Activated T-cell treated with anti-CD3 and anti-CD28 coated beads, Interleukin-2, amount 50 U/mL, for 24 hours (primary cell): ENCODE data around the gene GLDN.

Source experiments
- DNase-seq: peaks from one replicate; pipeline ENCODE4 v3.0.0-alpha.2; 2020
- H3K27ac Mint-ChIP-seq: 2 replicates; pipeline ENCODE4 v1.8.0; 2020; ENCODE audit warnings: mild to moderate bottlenecking, mixed read lengths
- H3K27me3 Mint-ChIP-seq: 2 replicates; pipeline ENCODE4 v1.8.0; 2020; ENCODE audit warnings: mixed read lengths
- H3K36me3 Mint-ChIP-seq: 2 replicates; pipeline ENCODE4 v1.8.0; 2020; ENCODE audit warnings: low read depth, mixed read lengths
- H3K4me1 Mint-ChIP-seq: 2 replicates; pipeline ENCODE4 v1.8.0; 2020; ENCODE audit warnings: low read depth, mixed read lengths
- H3K4me3 Mint-ChIP-seq: 2 replicates; pipeline ENCODE4 v1.8.0; 2020; ENCODE audit warnings: mild to moderate bottlenecking, moderate library complexity, mixed read lengths
- H3K9me3 Mint-ChIP-seq: 2 replicates; pipeline ENCODE4 v1.8.0; 2020; ENCODE audit warnings: mixed read lengths

Gene GLDN

GRCh38 chr15:51380999-51381806, 39.7 kb downstream of the GLDN start:
- H3K27ac Mint-ChIP-seq: no peak overlapping the region
- DNase-seq: no peak
- no peaks in the 10 kb centered on the region for H3K9me3 Mint-ChIP-seq
- H3K4me1 Mint-ChIP-seq: no peaks in the 10 kb centered on the region
- no peak overlapping the region for H3K4me3 Mint-ChIP-seq
- H3K36me3 Mint-ChIP-seq: no peaks in the 10 kb centered on the region
- peaks cover 28% of the 10 kb centered on the region for H3K27me3 Mint-ChIP-seq

GRCh38 chr15:51382787-51383186, 41.3 kb downstream of the GLDN start:
- no peak for DNase-seq
- Mint-ChIP-seq H3K4me1 (no peaks in the 10 kb centered on the region), H3K9me3 (no peaks in the 10 kb centered on the region), H3K27me3 (peaks cover 31% of the 10 kb centered on the region), H3K4me3 (no peak overlapping the region), H3K36me3 (no peaks in the 10 kb centered on the region), H3K27ac (no peak overlapping the region)

- DNase-seq: no peak
- H3K36me3 Mint-ChIP-seq: no peaks in the 10 kb centered on the region
- peaks cover 3% of the 10 kb centered on the region for H3K4me1 Mint-ChIP-seq
- no peak overlapping the region for H3K27ac Mint-ChIP-seq
- peaks cover 31% of the 10 kb centered on the region for H3K27me3 Mint-ChIP-seq
- no peak overlapping the region for H3K4me3 Mint-ChIP-seq
- H3K9me3 Mint-ChIP-seq: no peaks in the 10 kb centered on the region
Observed at GRCh38 chr15:51386029-51386428, 44.6 kb downstream of the GLDN start.

DNA sequence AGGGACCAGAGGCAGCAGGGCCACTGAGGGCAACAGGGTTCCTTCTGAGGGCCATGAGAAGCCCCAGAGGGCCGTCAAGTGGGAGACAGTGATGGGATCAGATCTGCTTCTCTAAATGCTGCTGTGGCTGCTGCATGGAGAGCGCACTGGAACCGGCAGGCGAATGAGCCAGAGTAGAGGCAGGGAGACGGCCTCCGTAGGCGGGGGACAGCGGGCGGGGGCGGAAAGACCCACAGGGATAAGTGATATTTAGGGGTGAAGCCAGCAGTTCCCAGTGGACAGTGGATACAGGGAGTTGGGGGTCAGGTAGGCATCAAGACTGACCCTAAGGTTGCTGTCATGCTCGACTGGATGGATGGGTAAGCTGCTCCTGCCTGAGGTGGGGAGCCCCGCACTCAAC, 45.0 kb downstream of the GLDN start:
- DNase-seq: no peak
- H3K4me1 Mint-ChIP-seq: peaks cover 3% of the 10 kb centered on the region
- no peak overlapping the region for H3K27ac Mint-ChIP-seq
- no peaks in the 10 kb centered on the region for H3K9me3 Mint-ChIP-seq
- H3K36me3 Mint-ChIP-seq: no peaks in the 10 kb centered on the region
- H3K27me3 Mint-ChIP-seq: peaks cover 27% of the 10 kb centered on the region
- no peak overlapping the region for H3K4me3 Mint-ChIP-seq

GRCh38 chr15:51386960-51387698, 45.7 kb downstream of the GLDN start:
- Mint-ChIP-seq H3K4me3 (no peak overlapping the region), H3K4me1 (peaks cover 3% of the 10 kb centered on the region), H3K27ac (no peak overlapping the region), H3K27me3 (peaks cover 21% of the 10 kb centered on the region), H3K9me3 (no peaks in the 10 kb centered on the region), H3K36me3 (no peaks in the 10 kb centered on the region)
- no peak for DNase-seq

GRCh38 chr15:51387699-51388041, 46.2 kb downstream of the GLDN start:
- no peak overlapping the region for H3K27ac Mint-ChIP-seq
- H3K27me3 Mint-ChIP-seq: peaks cover 20% of the 10 kb centered on the region
- DNase-seq: no peak
- H3K36me3 Mint-ChIP-seq: no peaks in the 10 kb centered on the region
- H3K9me3 Mint-ChIP-seq: no peaks in the 10 kb centered on the region
- H3K4me3 Mint-ChIP-seq: no peak overlapping the region
- peaks cover 3% of the 10 kb centered on the region for H3K4me1 Mint-ChIP-seq

GRCh38 chr15:51388726-51389125, 47.3 kb downstream of the GLDN start:
- H3K36me3 Mint-ChIP-seq: no peaks in the 10 kb centered on the region
- H3K4me3 Mint-ChIP-seq: no peak overlapping the region
- peaks cover 12% of the 10 kb centered on the region for H3K27me3 Mint-ChIP-seq
- H3K4me1 Mint-ChIP-seq: peaks cover 3% of the 10 kb centered on the region
- no peaks in the 10 kb centered on the region for H3K9me3 Mint-ChIP-seq
- no peak for DNase-seq
- no peak overlapping the region for H3K27ac Mint-ChIP-seq

DNA sequence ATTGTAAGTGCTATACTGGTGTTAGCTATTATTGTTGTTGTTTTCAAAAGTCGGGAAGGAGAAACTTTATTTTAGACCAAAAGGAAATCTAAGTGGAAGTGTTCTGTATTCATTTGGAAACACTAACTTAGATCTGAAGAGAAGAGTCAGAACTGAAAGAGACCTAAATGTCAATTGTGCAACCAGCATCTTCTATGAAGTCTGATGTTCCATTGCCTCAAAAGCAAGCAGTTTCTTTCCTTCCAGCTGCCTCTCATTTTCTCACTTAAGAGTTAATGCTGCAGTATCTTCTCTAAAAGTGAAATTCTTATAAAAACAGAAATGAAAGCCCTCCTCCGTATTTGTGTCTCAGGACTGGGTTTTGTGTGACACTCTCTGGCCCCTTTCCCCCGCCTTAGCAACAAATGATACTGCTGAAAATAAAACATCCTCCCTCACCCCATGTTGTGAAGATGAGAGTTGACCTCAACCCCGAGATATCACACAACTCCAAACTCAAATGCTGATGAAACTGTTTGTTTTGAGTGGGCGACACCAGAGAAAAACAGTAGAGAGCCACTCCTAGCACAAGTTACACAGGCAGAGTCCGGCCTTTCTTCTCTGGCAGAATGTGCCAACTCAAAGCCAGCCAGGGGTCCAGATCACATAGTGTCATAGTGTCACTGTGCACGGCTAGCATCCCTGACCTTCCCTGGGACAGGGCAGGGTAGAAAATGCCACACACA, 48.9 kb downstream of the GLDN start:
- H3K4me1 Mint-ChIP-seq: peaks cover 3% of the 10 kb centered on the region
- peaks cover 3% of the 10 kb centered on the region for H3K27me3 Mint-ChIP-seq
- no peaks in the 10 kb centered on the region for H3K36me3 Mint-ChIP-seq
- no peak overlapping the region for H3K4me3 Mint-ChIP-seq
- no peak for DNase-seq
- H3K9me3 Mint-ChIP-seq: no peaks in the 10 kb centered on the region
- no peak overlapping the region for H3K27ac Mint-ChIP-seq

DNA sequence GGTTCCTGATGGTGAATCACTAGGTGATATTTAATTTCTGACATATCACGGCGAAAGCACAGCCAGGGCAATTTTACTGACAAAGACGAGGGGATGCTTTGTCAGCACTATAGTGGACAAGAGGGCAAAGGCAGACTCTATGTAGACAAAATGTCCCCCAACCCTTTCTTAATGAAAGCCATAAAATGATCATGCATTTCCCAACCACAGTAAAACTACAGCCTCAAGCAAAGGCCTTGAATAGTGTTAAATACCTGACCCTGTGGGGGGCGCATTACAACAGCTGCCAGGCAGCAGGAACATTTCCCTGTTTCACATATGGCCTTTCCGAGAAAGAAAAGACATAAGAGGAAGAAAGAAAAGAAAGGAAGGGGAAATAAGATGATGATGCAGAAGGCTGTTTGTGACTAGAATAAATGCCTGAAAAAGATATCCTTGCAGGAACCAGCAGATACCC, 49.5 kb downstream of the GLDN start:
- no peak overlapping the region for H3K27ac Mint-ChIP-seq
- peaks cover 5% of the 10 kb centered on the region for H3K27me3 Mint-ChIP-seq
- no peaks in the 10 kb centered on the region for H3K36me3 Mint-ChIP-seq
- H3K9me3 Mint-ChIP-seq: no peaks in the 10 kb centered on the region
- no peak overlapping the region for H3K4me3 Mint-ChIP-seq
- no peak for DNase-seq
- peaks cover 3% of the 10 kb centered on the region for H3K4me1 Mint-ChIP-seq

DNA sequence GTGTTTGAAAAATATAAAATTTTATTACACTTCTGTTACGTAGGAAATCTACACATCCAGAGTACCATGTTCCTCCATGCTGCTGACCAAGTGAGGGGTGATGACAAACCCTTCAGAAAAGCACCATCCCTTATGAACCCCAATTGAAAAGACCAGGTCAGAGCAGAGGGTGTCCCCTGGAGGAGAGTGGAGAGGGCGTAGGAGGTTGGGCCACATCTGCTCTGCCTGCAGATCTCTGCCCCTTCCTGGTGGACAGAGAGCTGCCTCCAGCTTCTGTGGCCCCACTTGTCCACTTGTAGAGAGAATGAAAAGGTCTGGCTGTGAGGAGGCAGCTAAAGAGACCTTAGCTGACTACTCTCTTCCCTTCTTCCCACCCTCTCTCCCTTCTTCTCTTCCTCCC, 55.5 kb downstream of the GLDN start:
- H3K27ac Mint-ChIP-seq: no peak overlapping the region
- H3K36me3 Mint-ChIP-seq: no peaks in the 10 kb centered on the region
- no peak for DNase-seq
- H3K27me3 Mint-ChIP-seq: peaks cover 12% of the 10 kb centered on the region
- H3K9me3 Mint-ChIP-seq: no peaks in the 10 kb centered on the region
- H3K4me3 Mint-ChIP-seq: no peak overlapping the region
- no peaks in the 10 kb centered on the region for H3K4me1 Mint-ChIP-seq

DNA sequence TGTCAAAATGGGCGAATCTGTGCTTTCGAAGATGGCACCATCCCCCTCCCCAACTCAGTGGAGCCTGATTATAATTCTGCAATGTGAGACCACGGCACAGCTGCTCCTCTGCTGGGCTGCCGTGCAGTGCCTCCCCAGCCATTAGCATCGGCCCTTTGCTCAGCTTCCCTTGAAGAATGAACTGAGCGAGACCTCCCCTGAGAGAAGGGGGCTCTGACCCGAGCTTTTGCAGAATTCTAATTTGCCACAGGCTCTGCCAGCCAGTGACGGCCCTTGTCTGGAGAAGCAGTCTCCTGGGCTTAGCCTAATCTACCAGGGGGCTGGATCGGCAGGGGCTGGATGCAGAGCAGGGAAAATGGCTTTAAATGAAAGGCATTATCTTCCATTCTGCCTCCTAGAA, 57.2 kb downstream of the GLDN start:
- H3K27ac Mint-ChIP-seq: no peak overlapping the region
- H3K9me3 Mint-ChIP-seq: no peaks in the 10 kb centered on the region
- DNase-seq: no peak
- no peaks in the 10 kb centered on the region for H3K36me3 Mint-ChIP-seq
- H3K27me3 Mint-ChIP-seq: peaks cover 21% of the 10 kb centered on the region
- H3K4me3 Mint-ChIP-seq: no peak overlapping the region
- H3K4me1 Mint-ChIP-seq: no peaks in the 10 kb centered on the region

GRCh38 chr15:51401051-51401780, 59.8 kb downstream of the GLDN start:
- H3K4me3 Mint-ChIP-seq: no peak overlapping the region
- peaks cover 35% of the 10 kb centered on the region for H3K27me3 Mint-ChIP-seq
- no peaks in the 10 kb centered on the region for H3K4me1 Mint-ChIP-seq
- no peaks in the 10 kb centered on the region for H3K9me3 Mint-ChIP-seq
- DNase-seq: no peak
- no peaks in the 10 kb centered on the region for H3K36me3 Mint-ChIP-seq
- no peak overlapping the region for H3K27ac Mint-ChIP-seq

DNA sequence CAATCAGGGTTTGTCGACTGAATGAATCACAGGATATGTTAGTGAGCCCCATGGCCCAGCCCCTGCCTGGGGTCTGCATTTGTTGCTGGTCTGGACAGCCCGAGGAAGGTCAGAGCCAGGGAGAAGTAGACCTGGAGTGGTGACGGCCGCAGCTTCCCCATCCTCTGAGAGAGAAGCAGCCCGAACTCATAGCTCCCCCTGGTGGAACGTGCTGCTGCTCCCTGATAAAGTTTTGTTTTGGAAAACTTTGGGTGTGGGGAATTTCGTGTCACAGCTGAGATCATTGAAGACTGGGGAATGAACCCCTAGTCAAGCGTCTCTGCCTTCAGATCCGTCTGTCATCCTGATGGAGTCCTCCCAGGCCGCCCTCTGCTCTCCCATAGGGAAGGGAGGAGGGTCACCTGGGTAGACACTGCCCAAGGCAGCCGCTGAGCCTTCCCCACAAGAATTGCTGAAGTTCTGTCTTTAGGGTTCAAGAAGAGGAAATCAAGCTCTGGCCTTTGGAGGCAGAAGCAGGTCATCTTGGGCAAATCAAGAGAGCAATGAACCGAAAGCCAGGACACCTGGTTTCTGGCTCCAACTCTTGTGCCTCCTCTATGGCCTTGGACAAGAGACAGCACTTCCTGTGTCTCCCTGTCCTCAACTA, 60.5 kb downstream of the GLDN start:
- peaks cover 35% of the 10 kb centered on the region for H3K27me3 Mint-ChIP-seq
- no peak overlapping the region for H3K4me3 Mint-ChIP-seq
- no peak for DNase-seq
- no peaks in the 10 kb centered on the region for H3K36me3 Mint-ChIP-seq
- no peaks in the 10 kb centered on the region for H3K4me1 Mint-ChIP-seq
- no peaks in the 10 kb centered on the region for H3K9me3 Mint-ChIP-seq
- no peak overlapping the region for H3K27ac Mint-ChIP-seq
